ENCODE measurements around the gene EXOC6B. TPM values are rescaled to one million over a fixed set of nuclear protein-coding genes. Genes with fewer than 3 reads are reported as not detected.

EXOC6B gene
- total RNA-seq, 1 experiment from 2014 or later = 40.1 TPM

DNA sequence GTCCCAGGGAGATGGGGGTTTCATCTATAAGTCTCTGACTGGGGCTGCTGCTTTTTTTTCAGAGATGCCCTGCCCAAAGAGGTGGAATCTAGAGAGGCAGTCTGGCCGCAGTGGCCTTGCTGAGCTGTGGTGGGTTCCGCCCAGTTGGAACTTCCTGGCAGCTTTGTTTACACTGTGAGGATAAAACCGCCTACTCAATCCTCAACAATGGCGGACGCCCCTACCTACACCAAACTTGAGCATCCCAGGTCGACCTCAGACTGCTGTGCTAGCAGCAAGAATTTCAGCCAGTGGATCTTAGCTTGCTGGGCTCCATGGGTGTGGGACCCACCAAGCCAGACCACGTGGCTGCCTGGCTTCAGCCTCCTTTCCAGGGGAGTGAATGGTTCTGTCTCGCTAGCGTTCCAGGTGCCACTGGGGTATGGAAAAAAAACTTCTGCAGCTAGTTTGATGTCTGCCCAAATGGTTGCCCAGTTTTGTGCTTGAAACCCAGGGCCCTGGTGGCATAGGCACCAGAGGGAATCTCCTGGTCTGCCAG, 525.6 kb downstream of the EXOC6B start:
- Histone ChIP-seq H3K27me3 (ENCODE audit: insufficient read depth, low read length) (no peaks in the 10 kb centered on the region), H2BK5ac (ENCODE audit: insufficient read length, low read length) (no peak overlapping the region), H3K79me1 (ENCODE audit: insufficient read depth, low read depth, low read length, poor library complexity, severe bottlenecking) (no peaks in the 10 kb centered on the region), H4K20me1 (ENCODE audit: control insufficient read depth, insufficient read depth, insufficient read length) (no peaks in the 10 kb centered on the region), H4K5ac (ENCODE audit: insufficient read length, low read depth, low read length) (no peak overlapping the region), H3K4me1 (ENCODE audit: insufficient read depth, low read length) (no peaks in the 10 kb centered on the region), H3K14ac (ENCODE audit: insufficient read depth, low read length) (no peak overlapping the region), H2AK5ac (ENCODE audit: insufficient read length, low read length) (no peak overlapping the region), H3K4me2 (ENCODE audit: insufficient read depth, insufficient read length, low read length) (no peak overlapping the region), H3K18ac (ENCODE audit: insufficient read length, low read depth, low read length) (no peak overlapping the region), H3K56ac (ENCODE audit: insufficient read length, low read depth, low read length) (no peak overlapping the region), H3T11ph (ENCODE audit: low read length) (no peak overlapping the region), H2BK120ac (ENCODE audit: low read depth, low read length, poor library complexity, severe bottlenecking) (no peak overlapping the region), H3K27ac (ENCODE audit: insufficient read length, low read depth, low read length) (no peak overlapping the region), H3K9ac (ENCODE audit: extremely low read depth, insufficient read length, low read length) (no peak overlapping the region), H2BK20ac (ENCODE audit: low read depth, low read length, poor library complexity, severe bottlenecking) (no peak overlapping the region), H4K8ac (replicated peaks; ENCODE audit: insufficient read length, low read depth, low read length) (no peak overlapping the region), H3K23ac (ENCODE audit: insufficient read length, low read depth, low read length) (no peak overlapping the region), H2BK15ac (ENCODE audit: low read depth, low read length) (no peak overlapping the region), H3K9me3 (ENCODE audit: control insufficient read depth, low read depth, low read length) (no peaks in the 10 kb centered on the region), H2BK12ac (ENCODE audit: insufficient read length, low read depth, low read length) (no peak overlapping the region), H2AFZ (ENCODE audit: low read length) (no peak overlapping the region), H4K91ac (ENCODE audit: insufficient read length, low read depth, low read length) (no peak overlapping the region), H3K23me2 (ENCODE audit: insufficient read length, low read depth, low read length, poor library complexity, severe bottlenecking) (no peaks in the 10 kb centered on the region), H3K79me2 (ENCODE audit: insufficient read depth, low read length) (no peaks in the 10 kb centered on the region), H3K4ac (ENCODE audit: low read depth, low read length) (no peak overlapping the region)
- H3K4me1 Mint-ChIP-seq = peaks cover 2 to 3% of the 10 kb centered on the region in 2 experiments; a peak in 2 of 4 replicates
- H3K36me3 Mint-ChIP-seq (ENCODE audit: insufficient read depth in 1 of 3, low read depth in 3 of 3) = peaks cover 0 to 5% (median 0%) of the 10 kb centered on the region in 3 experiments; a peak in 2 of 7 replicates
- DNase-seq = no peak
- TF ChIP-seq, protein P1, sequence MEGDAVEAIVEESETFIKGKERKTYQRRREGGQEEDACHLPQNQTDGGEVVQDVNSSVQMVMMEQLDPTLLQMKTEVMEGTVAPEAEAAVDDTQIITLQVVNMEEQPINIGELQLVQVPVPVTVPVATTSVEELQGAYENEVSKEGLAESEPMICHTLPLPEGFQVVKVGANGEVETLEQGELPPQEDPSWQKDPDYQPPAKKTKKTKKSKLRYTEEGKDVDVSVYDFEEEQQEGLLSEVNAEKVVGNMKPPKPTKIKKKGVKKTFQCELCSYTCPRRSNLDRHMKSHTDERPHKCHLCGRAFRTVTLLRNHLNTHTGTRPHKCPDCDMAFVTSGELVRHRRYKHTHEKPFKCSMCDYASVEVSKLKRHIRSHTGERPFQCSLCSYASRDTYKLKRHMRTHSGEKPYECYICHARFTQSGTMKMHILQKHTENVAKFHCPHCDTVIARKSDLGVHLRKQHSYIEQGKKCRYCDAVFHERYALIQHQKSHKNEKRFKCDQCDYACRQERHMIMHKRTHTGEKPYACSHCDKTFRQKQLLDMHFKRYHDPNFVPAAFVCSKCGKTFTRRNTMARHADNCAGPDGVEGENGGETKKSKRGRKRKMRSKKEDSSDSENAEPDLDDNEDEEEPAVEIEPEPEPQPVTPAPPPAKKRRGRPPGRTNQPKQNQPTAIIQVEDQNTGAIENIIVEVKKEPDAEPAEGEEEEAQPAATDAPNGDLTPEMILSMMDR (conservative IDR thresholded peaks at IDR 0.05) = no peak
- H3K27me3 Mint-ChIP-seq (ENCODE audit: low read depth) = no peaks in the 10 kb centered on the region
- peaks cover 0 to 1% of the 10 kb centered on the region in 2 experiments; a peak in 2 of 5 replicates for H3K9me3 Mint-ChIP-seq
- H3K4me3 Mint-ChIP-seq = no peak overlapping the region
- H3K27ac Mint-ChIP-seq = no peak overlapping the region
- no CpG with 5 or more reads among the region's 9 CpGs for WGBS (ENCODE audit: extremely low coverage, insufficient read length, low lambda C conversion rate)
